Measurements from ENCODE around the gene SMARCAL1. TPM values are rescaled to one million over a fixed set of nuclear protein-coding genes. Genes with fewer than 3 reads are reported as not detected.

Gene SMARCAL1
- total RNA-seq, 1 experiment from 2014 or later = 40.5 TPM

GRCh38 chr2:216465579-216466195 is 53.4 kb downstream of the SMARCAL1 start:
- intact Hi-C loops (cut with micrococcal nuclease; ENCODE audit: unreplicated experiment) = no loop called here
- ChIA-PET POLR2A (ENCODE audit: unreplicated experiment) (no interaction called here), CTCF (no interaction called here)
- Histone ChIP-seq H3K79me2 (ENCODE audit: low read depth) (no peaks in the 10 kb centered on the region), H3K9me3 (ENCODE audit: insufficient read depth, low read depth) (no peaks in the 10 kb centered on the region), H3K36me3 (ENCODE audit: low read depth) (peaks cover 3% of the 10 kb centered on the region; the same call in 1 of the 2 replicates), H3K4me2 (no peak overlapping the region), H3K27ac (no peak overlapping the region), H4K20me1 (ENCODE audit: insufficient read depth) (no peaks in the 10 kb centered on the region), H3F3A (ENCODE audit: insufficient read depth, low read depth) (no peaks in the 10 kb centered on the region), H3K27me3 (ENCODE audit: insufficient read depth, low read depth) (no peaks in the 10 kb centered on the region), H3K4me1 (replicated peaks; ENCODE audit: insufficient read depth) (no peaks in the 10 kb centered on the region), H3K9me2 (ENCODE audit: insufficient read depth) (no peaks in the 10 kb centered on the region), H2AFZ (no peak overlapping the region), H3K4me3 (no peak overlapping the region)
- no TSS peak for BruUV-seq (replicated peaks)
- no peak for DNase-seq
- TF ChIP-seq CTCF (conservative IDR thresholded peaks at IDR 0.05) = no peak
- no peak for TF ChIP-seq EZH2 (IDR thresholded peaks at IDR 0.05; ENCODE audit: low read depth)

- Histone ChIP-seq H3K27ac (no peak overlapping the region), H4K20me1 (ENCODE audit: insufficient read depth) (no peaks in the 10 kb centered on the region), H3K79me2 (ENCODE audit: low read depth) (no peaks in the 10 kb centered on the region), H3K4me1 (replicated peaks; ENCODE audit: insufficient read depth) (no peaks in the 10 kb centered on the region), H3K9me3 (ENCODE audit: insufficient read depth, low read depth) (no peaks in the 10 kb centered on the region), H3F3A (ENCODE audit: insufficient read depth, low read depth) (no peaks in the 10 kb centered on the region), H3K27me3 (ENCODE audit: insufficient read depth, low read depth) (no peaks in the 10 kb centered on the region), H3K4me3 (no peak overlapping the region), H2AFZ (no peak overlapping the region), H3K4me2 (no peak overlapping the region), H3K36me3 (ENCODE audit: low read depth) (peaks cover 3% of the 10 kb centered on the region; the same call in 1 of the 2 replicates), H3K9me2 (ENCODE audit: insufficient read depth) (no peaks in the 10 kb centered on the region)
- intact Hi-C loops (cut with micrococcal nuclease; ENCODE audit: unreplicated experiment) = no loop called here
- no TSS peak for BruUV-seq (replicated peaks)
- CTCF ChIA-PET = no interaction called here
- DNase-seq = no peak
- POLR2A ChIA-PET (ENCODE audit: unreplicated experiment) = no interaction called here
- no peak for TF ChIP-seq EZH2 (IDR thresholded peaks at IDR 0.05; ENCODE audit: low read depth)
- no peak for TF ChIP-seq CTCF (conservative IDR thresholded peaks at IDR 0.05)
Measured at GRCh38 chr2:216467845-216468244, 55.6 kb downstream of the SMARCAL1 start.

GRCh38 chr2:216469661-216470060 is 57.4 kb downstream of the SMARCAL1 start:
- Histone ChIP-seq H3K27me3 (ENCODE audit: insufficient read depth, low read depth) (no peaks in the 10 kb centered on the region), H3K4me1 (replicated peaks; ENCODE audit: insufficient read depth) (no peaks in the 10 kb centered on the region), H3K27ac (no peak overlapping the region), H3K4me3 (no peak overlapping the region), H3K79me2 (ENCODE audit: low read depth) (no peaks in the 10 kb centered on the region), H3K36me3 (ENCODE audit: low read depth) (peaks cover 3% of the 10 kb centered on the region; the same call in 1 of the 2 replicates), H4K20me1 (ENCODE audit: insufficient read depth) (no peaks in the 10 kb centered on the region), H2AFZ (no peak overlapping the region), H3F3A (ENCODE audit: insufficient read depth, low read depth) (no peaks in the 10 kb centered on the region), H3K4me2 (no peak overlapping the region), H3K9me3 (ENCODE audit: insufficient read depth, low read depth) (no peaks in the 10 kb centered on the region), H3K9me2 (ENCODE audit: insufficient read depth) (no peaks in the 10 kb centered on the region)
- POLR2A ChIA-PET (ENCODE audit: unreplicated experiment) = interaction anchor here (1.0 kb wide), 1 partner anchor 29 kb away, joined by 18 read pairs; the partner anchor contains the start of gene RPL37A
- CTCF ChIA-PET = no interaction called here
- no peak for TF ChIP-seq EZH2 (IDR thresholded peaks at IDR 0.05; ENCODE audit: low read depth)
- TF ChIP-seq CTCF (conservative IDR thresholded peaks at IDR 0.05) = no peak
- intact Hi-C loops (cut with micrococcal nuclease; ENCODE audit: unreplicated experiment) = no loop called here
- DNase-seq = no peak
- BruUV-seq (replicated peaks) = no TSS peak

Data from PC-9 (cell line).